Measurements from ENCODE around the gene TBC1D16. TPM values are rescaled to one million over a fixed set of nuclear protein-coding genes. Genes with fewer than 3 reads are reported as not detected.

TBC1D16 gene
- 34.4 TPM for total RNA-seq

GRCh38 chr17:80035687-80035936, at the start of gene TBC1D16:
TBC1D16 (minus strand) TSS chr17:80035872; CDS start chr17:80013547, 22,325 bp downstream.

GRCh38 chr17:80035937-80036714, 454 bp upstream of the TBC1D16 start, which contains the start of gene CCDC40:
CCDC40 (plus strand) TSS chr17:80036642; CDS start chr17:80036663, 21 bp downstream.

Other genes starting within 250 kb of the TBC1D16 start
- 13.2 TPM for gene CBX8, start 238.8 kb downstream of the TBC1D16 start, total RNA-seq
- gene CBX4, start 196.4 kb downstream of the TBC1D16 start, total RNA-seq = 19.4 TPM
- 8.3 TPM for gene CCDC40, start 770 bp upstream of the TBC1D16 start, total RNA-seq
- 46.0 TPM for gene GAA, start 65.7 kb upstream of the TBC1D16 start, total RNA-seq
- gene EIF4A3, start 111.3 kb upstream of the TBC1D16 start, total RNA-seq = 73.0 TPM
- 0.82 TPM for gene CARD14, start 134.2 kb upstream of the TBC1D16 start, total RNA-seq
- 27.5 TPM for gene SGSH, start 184.5 kb upstream of the TBC1D16 start, total RNA-seq
- 32.6 TPM for gene SLC26A11, start 184.6 kb upstream of the TBC1D16 start, total RNA-seq
- 110 TPM for gene RNF213, start 225.0 kb upstream of the TBC1D16 start, total RNA-seq